ENCODE data around the gene C1orf210.

C1orf210 gene

GRCh38 chr1:43312212-43312623, 26.8 kb upstream of the C1orf210 start:
- no peak for DNase-seq (ENCODE audit: low spot score)

DNA sequence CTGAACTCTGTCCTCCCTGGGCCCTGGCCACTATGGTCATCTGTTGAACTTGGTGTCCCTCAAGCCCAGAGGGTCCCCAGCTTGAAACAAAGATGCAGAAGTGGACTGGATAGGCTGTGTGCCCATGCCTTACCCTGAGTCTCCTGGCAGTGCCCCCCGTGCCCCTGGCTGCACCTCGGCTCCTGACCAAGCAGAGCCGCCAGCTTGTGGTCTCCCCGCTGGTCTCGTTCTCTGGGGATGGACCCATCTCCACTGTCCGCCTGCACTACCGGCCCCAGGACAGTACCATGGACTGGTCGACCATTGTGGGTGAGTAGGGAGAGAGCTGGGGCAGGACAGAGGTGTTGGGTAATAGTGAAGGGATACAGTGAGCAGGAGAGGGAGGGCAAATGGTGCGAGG, 26.1 kb upstream of the C1orf210 start:
- no peak for DNase-seq (ENCODE audit: low spot score)

DNA sequence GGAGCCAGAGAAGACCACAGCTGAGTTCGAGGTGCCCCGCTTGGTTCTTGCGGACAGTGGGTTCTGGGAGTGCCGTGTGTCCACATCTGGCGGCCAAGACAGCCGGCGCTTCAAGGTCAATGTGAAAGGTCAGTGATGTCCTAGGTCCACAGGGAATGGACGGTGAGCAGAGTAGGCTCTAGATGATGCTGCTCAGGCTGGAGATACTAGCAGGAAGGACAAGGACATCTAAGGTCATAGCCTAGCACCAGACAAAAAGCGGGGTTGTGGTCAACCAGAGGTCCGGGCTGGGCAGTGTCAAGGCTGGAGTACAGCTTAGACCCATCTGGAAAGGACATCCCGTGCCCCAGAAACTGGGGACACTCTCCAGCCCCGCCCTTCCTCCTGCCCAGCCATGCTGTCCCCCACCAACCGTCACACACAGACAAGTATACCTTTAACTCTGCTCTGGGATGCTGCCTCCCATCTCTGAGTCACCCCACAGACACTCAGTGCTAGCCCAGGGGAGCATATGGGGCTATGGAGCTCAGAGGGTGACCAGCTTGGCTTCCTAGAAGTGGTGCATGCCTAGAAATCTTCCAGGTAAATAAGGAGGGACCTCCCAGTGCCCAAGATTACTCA, 24.1 kb upstream of the C1orf210 start:
- no peak for DNase-seq (ENCODE audit: low spot score)

DNA sequence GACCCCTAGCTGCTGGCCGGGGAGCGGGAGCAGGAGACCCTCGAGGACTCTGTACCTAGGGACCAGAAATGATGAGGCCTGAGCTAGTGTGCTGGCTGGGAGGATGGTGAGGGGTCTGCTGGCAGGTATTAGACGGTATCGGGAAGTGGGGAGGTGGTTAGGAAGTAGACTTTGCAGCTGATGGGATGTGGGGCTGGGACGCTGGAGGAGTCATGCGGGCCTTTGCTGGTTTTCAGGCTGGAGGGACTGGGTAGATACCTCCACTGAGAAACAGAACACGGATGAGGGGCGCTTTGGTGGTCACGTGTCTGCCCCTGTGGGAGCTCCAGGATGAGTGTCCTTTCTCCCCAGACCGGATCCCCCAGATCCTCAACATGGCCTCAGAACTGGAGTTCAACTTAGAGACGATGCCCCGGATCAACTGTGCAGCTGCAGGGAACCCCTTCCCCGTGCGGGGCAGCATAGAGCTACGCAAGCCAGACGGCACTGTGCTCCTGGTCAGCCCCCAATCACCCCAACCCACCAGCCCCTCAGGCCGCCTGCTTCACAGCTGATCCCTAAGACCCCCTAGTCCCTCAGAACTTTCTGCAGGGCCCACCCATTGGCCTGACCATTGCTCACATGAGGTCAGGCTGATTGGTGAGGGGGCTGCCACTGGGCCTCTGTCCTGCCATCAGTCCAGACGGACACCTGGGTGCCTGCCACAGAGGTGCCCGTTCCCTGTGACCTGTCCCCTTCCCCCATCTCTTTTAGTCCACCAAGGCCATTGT, 23.4 kb upstream of the C1orf210 start:
- no peak for DNase-seq (ENCODE audit: low spot score)

GRCh38 chr1:43307458-43308158, 22.2 kb upstream of the C1orf210 start:
- no peak for DNase-seq (ENCODE audit: low spot score)

DNA sequence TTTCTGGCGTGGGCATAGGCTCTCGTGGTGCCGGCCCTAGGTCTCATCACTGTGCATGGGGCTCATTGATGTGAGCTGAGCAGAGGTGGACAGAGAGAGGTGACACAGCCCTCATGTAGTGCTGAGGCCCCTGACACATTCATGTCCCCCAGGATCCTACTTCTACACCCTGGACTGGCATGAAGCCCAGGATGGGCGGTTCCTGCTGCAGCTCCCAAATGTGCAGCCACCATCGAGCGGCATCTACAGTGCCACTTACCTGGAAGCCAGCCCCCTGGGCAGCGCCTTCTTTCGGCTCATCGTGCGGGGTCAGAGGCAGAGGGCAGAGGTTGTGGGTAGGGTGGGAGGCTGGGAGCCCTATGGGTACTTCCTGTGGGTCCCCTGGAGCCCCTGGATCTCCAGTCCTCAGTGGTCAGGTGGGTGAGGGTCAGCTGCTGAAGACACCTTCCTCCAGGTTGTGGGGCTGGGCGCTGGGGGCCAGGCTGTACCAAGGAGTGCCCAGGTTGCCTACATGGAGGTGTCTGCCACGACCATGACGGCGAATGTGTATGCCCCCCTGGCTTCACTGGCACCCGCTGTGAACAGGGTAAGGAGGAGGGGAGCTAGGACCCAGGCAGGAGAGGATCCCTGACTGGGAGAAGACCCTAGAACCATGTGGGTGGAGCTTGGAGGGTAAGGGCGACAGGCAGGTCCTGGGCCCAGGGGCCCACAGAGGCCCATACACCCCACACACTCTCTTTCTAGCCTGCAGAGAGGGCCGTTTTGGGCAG, 21.5 kb upstream of the C1orf210 start:
- DNase-seq (ENCODE audit: low spot score) = no peak

- no peak for DNase-seq (ENCODE audit: low spot score)
Observed at GRCh38 chr1:43305926-43306687, 20.7 kb upstream of the C1orf210 start.

GRCh38 chr1:43305461-43305860, 20.1 kb upstream of the C1orf210 start:
- no peak for DNase-seq (ENCODE audit: low spot score)

GRCh38 chr1:43304771-43305300, 19.5 kb upstream of the C1orf210 start:
- DNase-seq (ENCODE audit: low spot score) = no peak

DNA sequence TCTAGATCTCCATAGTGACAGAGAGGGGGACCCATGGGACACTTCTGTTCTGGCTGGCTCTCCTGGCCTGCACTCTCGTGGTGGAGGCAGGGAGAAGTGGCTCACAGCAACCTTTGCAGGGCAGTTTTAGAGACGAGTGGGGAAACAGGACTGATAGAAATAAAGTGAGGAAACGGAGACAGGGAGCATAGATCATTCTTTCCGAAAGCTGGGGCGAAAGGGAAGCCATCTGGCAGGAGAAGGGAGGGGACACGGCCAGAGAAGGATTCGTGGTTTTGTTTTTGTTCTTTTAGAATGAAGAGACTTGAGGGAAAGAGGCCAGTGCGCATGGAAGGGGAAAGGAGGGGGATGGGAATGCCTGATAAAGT, 18.9 kb upstream of the C1orf210 start:
- DNase-seq (ENCODE audit: low spot score) = no peak

DNA sequence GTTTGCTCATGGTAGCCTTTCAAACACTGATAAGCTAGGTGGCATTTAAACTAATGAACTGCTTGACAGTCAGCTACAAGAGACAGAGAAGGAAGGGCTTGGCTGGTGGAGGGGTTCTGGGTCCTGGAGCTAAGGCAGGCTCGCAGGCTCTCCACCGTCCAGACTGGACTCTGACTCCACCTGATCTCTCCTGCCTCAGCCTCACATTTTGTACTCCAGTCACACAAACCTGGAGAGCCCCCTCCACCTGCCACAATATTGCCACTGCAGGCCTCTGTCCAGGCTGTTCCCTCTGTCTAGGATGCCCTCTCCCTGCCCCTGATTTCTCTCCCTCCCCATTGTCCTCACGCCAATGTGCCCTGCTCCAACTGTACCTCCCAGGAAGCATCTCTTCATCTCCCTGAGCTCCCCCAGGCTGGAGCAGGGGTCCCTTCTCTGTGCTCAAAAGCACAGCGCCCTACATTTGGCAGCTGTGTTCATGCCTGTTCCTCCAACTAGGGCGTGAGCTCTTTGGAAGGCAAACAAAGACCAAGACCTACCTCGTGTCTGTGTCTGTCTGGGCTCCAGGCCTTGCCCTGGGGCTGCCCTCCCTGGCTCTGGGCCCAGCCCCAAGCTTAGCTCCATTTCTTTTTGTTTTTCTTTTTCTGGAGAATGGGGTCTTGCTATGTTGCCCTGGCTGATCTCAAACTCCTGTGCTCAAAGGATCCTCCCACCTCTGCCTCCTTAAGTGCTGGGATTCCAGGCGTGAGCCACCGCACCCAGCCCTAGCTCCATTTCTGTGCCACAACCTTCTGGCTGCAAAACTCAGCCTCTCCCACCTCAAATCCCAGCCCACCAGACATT, 18.3 kb upstream of the C1orf210 start:
- no peak for DNase-seq (ENCODE audit: low spot score)

DNA sequence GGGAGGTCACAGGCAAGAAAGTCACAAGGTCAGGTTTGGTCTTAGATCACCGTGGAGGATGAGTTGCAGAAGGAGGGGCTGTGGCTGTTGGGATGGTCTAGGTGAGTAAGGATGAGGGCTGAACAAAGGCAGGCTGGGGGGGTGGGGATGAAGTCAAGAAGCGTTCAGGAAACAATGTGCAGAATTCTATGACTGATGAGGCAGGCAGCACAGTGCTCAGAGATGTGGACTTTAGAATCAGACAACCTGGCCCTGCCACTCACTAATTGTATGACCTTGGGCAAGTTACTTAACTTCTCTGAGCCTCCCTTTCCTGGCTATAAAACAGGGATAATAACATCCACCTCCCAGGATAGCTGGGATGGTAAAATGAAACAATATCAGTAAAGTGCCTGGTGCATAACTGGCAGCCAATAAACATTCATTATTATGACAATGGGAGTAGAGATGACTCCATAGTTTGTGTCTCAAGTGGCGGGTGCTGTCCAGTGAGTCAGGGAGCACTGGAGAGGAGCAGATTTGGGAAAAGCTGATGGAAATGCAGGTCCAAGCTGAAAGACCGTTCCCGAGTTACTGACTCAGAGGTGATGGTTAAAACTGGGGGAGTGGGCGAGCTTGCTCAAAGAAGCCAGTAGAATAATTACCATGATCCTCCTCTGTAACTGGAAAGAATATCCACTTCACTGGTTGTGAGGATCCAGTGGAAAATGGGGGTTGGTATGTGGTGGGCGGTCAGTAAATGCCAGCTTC, 17.5 kb upstream of the C1orf210 start:
- no peak for DNase-seq (ENCODE audit: low spot score)

DNA sequence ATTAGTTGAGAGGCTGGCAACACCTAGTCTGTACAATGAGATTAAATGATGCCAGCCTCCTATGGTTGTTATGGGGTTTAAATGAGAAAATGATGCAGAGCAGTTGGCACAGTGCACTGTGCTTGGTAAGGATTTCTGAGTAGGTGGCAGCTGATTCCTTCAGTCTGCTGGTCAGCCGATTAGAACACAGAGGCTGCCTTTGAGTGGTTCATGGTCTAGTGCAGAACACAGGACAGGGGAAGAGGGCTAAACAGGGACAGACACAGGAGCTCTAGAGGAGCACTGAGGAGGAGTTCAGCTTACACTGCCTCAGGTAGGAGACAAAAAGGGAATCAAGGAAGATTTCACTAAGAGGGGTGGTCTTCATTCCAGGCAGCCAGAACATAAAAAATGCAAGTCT, 16.8 kb upstream of the C1orf210 start:
- no peak for DNase-seq (ENCODE audit: low spot score)

- DNase-seq (ENCODE audit: low spot score) = no peak
Observed at GRCh38 chr1:43300378-43301094, 15.2 kb upstream of the C1orf210 start, which contains the start of gene TIE1. Gene TIE1 (plus strand): TSS chr1:43300982. CDS start chr1:43301072, 90 bp downstream.

GRCh38 chr1:43299101-43299500, 13.7 kb upstream of the C1orf210 start:
- no peak for DNase-seq (ENCODE audit: low spot score)

GRCh38 chr1:43298055-43298454, 12.7 kb upstream of the C1orf210 start:
- DNase-seq (ENCODE audit: low spot score) = no peak

DNA sequence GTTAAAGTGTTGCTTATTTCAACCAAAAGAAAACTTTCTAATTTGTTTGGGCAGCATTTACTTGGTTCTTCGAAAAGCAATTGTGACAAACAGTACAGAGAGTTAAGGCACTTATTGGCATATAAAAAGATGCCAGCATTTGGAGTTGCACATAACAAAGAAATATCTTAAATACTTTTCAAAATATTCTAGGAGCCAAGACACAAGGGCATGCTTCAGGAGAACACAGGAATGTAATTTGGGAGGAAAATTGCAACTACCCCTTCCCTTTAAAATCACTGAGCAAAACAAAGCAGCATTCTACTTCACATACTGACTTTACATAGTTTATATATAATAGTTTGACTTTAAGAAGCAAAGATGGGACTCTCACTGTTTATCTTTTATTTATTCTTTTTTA, 10.8 kb upstream of the C1orf210 start:
- no peak for DNase-seq (ENCODE audit: low spot score)

DNA sequence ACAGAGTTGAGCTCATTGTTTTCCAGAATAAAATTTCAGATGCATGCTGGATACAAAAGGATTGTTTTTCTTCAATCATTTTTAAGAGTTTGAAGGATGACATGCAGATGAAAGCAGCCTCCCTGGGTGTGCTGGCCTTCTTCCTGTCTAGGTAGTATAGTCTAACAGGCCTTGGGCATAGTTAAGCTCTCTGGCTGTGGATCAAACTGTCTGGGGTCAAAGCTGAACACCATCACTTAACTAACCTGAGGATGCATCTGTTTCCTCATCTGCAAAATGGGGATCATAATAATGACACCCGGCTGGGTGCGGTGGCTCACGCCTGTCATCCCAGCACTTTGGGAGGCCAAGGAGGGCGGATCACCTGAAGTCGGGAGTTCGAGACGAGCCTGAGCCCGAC, 9.4 kb upstream of the C1orf210 start:
- DNase-seq (ENCODE audit: low spot score) = no peak

Measured in CD4-positive, alpha-beta T cell treated with Interleukin-2 at 100 ng/mL for 4 hours (primary cell).